WI38 (cell line): ENCODE results near the gene LZTR1.

Source experiments
- H3K4me3 ChIP-seq: 2 replicates; pipeline ENCODE4 v1.5.1; 2011; ENCODE audit warnings: low read depth, mild to moderate bottlenecking, control low read depth, low read length
- CTCF ChIP-seq: IDR thresholded peaks from 2 replicates; pipeline ENCODE4 v1.5.1; 2012; ENCODE audit warnings: low read depth, mild to moderate bottlenecking, control low read depth, low read length

LZTR1 gene

GRCh38 chr22:20948450-20948849 lies 33.6 kb upstream of the LZTR1 start:
- no peak for TF ChIP-seq CTCF
- no peak overlapping the region for H3K4me3 ChIP-seq

- no peak for TF ChIP-seq CTCF
These were observed 33.1 kb upstream of the LZTR1 start for GRCh38 chr22:20948989-20949388.

GRCh38 chr22:20949698-20950183 lies 32.4 kb upstream of the LZTR1 start:
- no peak for TF ChIP-seq CTCF
- no peak overlapping the region for H3K4me3 ChIP-seq

More at GRCh38 chr22:20948989-20949388, 33.1 kb upstream of the LZTR1 start:
- H3K4me3 ChIP-seq: no peak overlapping the region

- H3K4me3 ChIP-seq: no peak overlapping the region
- no peak for TF ChIP-seq CTCF
These were observed 30.8 kb upstream of the LZTR1 start for GRCh38 chr22:20951151-20951931.

GRCh38 chr22:20951932-20952380 lies 30.1 kb upstream of the LZTR1 start:
- H3K4me3 ChIP-seq: no peak overlapping the region
- no peak for TF ChIP-seq CTCF

GRCh38 chr22:20952544-20953341 lies 29.4 kb upstream of the LZTR1 start:
- TF ChIP-seq CTCF: no peak
- no peak overlapping the region for H3K4me3 ChIP-seq

GRCh38 chr22:20953342-20953608 lies 28.8 kb upstream of the LZTR1 start:
- no peak for TF ChIP-seq CTCF
- no peak overlapping the region for H3K4me3 ChIP-seq
